ENCODE results near the gene MBNL1.

GRCh38 chr3:152355744-152356665 is 87.3 kb downstream of the MBNL1 start:
- TF ChIP-seq CTCF (IDR thresholded peaks at IDR 0.05; ENCODE audit: low read depth, low read length, poor library complexity, severe bottlenecking) (no peak), EZH2phosphoT487 (IDR thresholded peaks at IDR 0.05; ENCODE audit: borderline replicate concordance, low read length) (no peak)
